ENCODE data around the gene UBXN7. TPM values are rescaled to one million over a fixed set of nuclear protein-coding genes. Genes with fewer than 3 reads are reported as not detected.

UBXN7 gene
- total and polyA plus RNA-seq, 2 of the 8 experiments (the other 6 are each of a cell fraction or from before 2014, with no cell fraction given) = 18.5 to 109 TPM

DNA sequence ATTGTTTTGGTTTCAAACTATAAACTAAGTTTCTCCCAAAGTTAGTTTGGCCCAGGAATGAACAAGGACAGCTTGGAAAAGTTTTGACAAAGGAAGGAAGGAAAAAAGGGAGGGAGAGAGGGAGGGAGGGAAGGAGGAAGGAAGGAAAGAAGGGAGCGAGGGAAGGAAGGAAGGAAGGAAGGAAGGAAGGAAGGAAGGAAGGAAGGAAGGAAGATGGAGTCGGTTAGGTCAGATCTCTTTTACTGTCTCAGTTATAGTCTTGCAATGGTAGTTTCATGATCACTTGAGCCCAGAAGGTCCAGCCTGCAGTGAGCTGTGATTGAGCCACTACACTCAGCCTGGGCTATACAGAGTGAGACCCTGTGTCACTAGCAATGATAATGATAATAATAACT lies 12.3 kb upstream of the UBXN7 start (continued):
- TF ChIP-seq, protein P1, sequence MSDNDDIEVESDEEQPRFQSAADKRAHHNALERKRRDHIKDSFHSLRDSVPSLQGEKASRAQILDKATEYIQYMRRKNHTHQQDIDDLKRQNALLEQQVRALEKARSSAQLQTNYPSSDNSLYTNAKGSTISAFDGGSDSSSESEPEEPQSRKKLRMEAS (IDR thresholded peaks at IDR 0.05) = no peak
- no peak for TF ChIP-seq CHD2 (IDR thresholded peaks at IDR 0.05; ENCODE audit: low read length)
- TF ChIP-seq MAFK (IDR thresholded peaks at IDR 0.05; ENCODE audit: low read depth, low read length) = no peak

Data from H1 (cell line).